ENCODE results near the gene ARL4A.

The ARL4A gene

GRCh38 chr7:12722636-12723605 lies 35.5 kb downstream of the ARL4A start:
- DNase-seq (ENCODE audit: low read depth in 2 of 3, low spot score in 1 of 3): no peak

- DNase-seq (ENCODE audit: low read depth in 2 of 3, low spot score in 1 of 3): no peak
Measured at GRCh38 chr7:12725575-12726316, 38.3 kb downstream of the ARL4A start.

- DNase-seq (ENCODE audit: low read depth in 2 of 3, low spot score in 1 of 3): no peak
Measured at GRCh38 chr7:12726908-12727307, 39.5 kb downstream of the ARL4A start.

- no peak for DNase-seq (ENCODE audit: low read depth in 2 of 3, low spot score in 1 of 3)
Measured at GRCh38 chr7:12727455-12728191, 40.2 kb downstream of the ARL4A start.

GRCh38 chr7:12728192-12728538 lies 40.7 kb downstream of the ARL4A start:
- no peak for DNase-seq (ENCODE audit: low read depth in 2 of 3, low spot score in 1 of 3)

- DNase-seq (ENCODE audit: low read depth in 2 of 3, low spot score in 1 of 3): no peak
Measured at GRCh38 chr7:12729112-12729511, 41.7 kb downstream of the ARL4A start.

GRCh38 chr7:12730523-12730922 lies 43.1 kb downstream of the ARL4A start:
- no peak for DNase-seq (ENCODE audit: low read depth in 2 of 3, low spot score in 1 of 3)

GRCh38 chr7:12731214-12731656 lies 43.8 kb downstream of the ARL4A start:
- DNase-seq (ENCODE audit: low read depth in 2 of 3, low spot score in 1 of 3): no peak

- no peak for DNase-seq (ENCODE audit: low read depth in 2 of 3, low spot score in 1 of 3)
Measured at GRCh38 chr7:12731775-12732174, 44.3 kb downstream of the ARL4A start.

- no peak for DNase-seq (ENCODE audit: low read depth in 2 of 3, low spot score in 1 of 3)
Measured at GRCh38 chr7:12732428-12732827, 45.0 kb downstream of the ARL4A start.

- DNase-seq (ENCODE audit: low read depth in 2 of 3, low spot score in 1 of 3): no peak
Measured at GRCh38 chr7:12735923-12736322, 48.5 kb downstream of the ARL4A start.

GRCh38 chr7:12737373-12737772 lies 49.9 kb downstream of the ARL4A start:
- DNase-seq (ENCODE audit: low read depth in 2 of 3, low spot score in 1 of 3): no peak

- DNase-seq (ENCODE audit: low read depth in 2 of 3, low spot score in 1 of 3): no peak
Measured at GRCh38 chr7:12737836-12738235, 50.4 kb downstream of the ARL4A start.

- no peak for DNase-seq (ENCODE audit: low read depth in 2 of 3, low spot score in 1 of 3)
Measured at GRCh38 chr7:12738665-12739064, 51.2 kb downstream of the ARL4A start.
